Thyroid gland (tissue), 4 donors: ENCODE results near the gene SAE1.

Source experiments
- POLR2A ChIP-seq, 2 donors: fragments of 450-650 bp; IDR thresholded peaks; one replicate each; pipeline ENCODE4 v1.6.1; 2017; ENCODE audit warnings: antibody characterized with exemption in 2 of 2, mild to moderate bottlenecking in 2 of 2, moderate library complexity in 1 of 2
- TF ChIP-seq, protein P1 (sequence below), 6 experiments: fragments of 200-600 bp in 3 of 6; fragments of 450-650 bp in 3 of 6; sonication (generic) in 3 of 6; IDR thresholded peaks; one replicate each; pipeline ENCODE4 v1.5.1; 2016 to 2019; ENCODE audit warnings: antibody characterized with exemption in 6 of 6, mild to moderate bottlenecking in 2 of 6, inconsistent platforms in 1 of 6, moderate library complexity in 1 of 6

DNA sequence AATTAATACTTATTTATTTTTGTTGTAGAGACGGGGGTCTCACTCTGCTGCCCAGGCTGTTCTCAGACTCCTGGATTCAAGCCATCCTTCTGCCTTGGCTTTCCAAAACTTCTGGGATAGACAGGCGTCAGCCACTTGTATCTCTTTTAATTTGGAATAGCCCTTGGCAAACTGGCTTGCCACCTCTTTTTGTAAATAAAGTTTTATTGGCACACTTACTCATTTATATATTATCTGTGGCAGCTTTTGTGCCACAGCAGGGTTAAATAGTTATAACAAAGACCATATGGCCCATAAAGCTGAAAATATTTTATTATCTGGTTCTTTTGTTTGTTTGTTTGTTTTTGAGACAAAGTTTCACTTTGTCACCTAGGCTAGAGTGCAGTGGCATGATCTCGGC lies 69.9 kb downstream of the SAE1 start:
- TF ChIP-seq POLR2A (IDR thresholded peaks at IDR 0.05): no peak
- TF ChIP-seq, protein P1, sequence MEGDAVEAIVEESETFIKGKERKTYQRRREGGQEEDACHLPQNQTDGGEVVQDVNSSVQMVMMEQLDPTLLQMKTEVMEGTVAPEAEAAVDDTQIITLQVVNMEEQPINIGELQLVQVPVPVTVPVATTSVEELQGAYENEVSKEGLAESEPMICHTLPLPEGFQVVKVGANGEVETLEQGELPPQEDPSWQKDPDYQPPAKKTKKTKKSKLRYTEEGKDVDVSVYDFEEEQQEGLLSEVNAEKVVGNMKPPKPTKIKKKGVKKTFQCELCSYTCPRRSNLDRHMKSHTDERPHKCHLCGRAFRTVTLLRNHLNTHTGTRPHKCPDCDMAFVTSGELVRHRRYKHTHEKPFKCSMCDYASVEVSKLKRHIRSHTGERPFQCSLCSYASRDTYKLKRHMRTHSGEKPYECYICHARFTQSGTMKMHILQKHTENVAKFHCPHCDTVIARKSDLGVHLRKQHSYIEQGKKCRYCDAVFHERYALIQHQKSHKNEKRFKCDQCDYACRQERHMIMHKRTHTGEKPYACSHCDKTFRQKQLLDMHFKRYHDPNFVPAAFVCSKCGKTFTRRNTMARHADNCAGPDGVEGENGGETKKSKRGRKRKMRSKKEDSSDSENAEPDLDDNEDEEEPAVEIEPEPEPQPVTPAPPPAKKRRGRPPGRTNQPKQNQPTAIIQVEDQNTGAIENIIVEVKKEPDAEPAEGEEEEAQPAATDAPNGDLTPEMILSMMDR (IDR thresholded peaks at IDR 0.05): no peak
